HG03135 (cell line): ENCODE results near the gene SYNM.

Experiments
- ATAC-seq: cut with Tn5 transposase; IDR thresholded peaks from one replicate; pipeline ENCODE4 v1.9.1; 2021; ENCODE audit warnings: mild to moderate bottlenecking, moderate library complexity; ENCODE audit not compliant: unreplicated experiment

The SYNM gene

DNA sequence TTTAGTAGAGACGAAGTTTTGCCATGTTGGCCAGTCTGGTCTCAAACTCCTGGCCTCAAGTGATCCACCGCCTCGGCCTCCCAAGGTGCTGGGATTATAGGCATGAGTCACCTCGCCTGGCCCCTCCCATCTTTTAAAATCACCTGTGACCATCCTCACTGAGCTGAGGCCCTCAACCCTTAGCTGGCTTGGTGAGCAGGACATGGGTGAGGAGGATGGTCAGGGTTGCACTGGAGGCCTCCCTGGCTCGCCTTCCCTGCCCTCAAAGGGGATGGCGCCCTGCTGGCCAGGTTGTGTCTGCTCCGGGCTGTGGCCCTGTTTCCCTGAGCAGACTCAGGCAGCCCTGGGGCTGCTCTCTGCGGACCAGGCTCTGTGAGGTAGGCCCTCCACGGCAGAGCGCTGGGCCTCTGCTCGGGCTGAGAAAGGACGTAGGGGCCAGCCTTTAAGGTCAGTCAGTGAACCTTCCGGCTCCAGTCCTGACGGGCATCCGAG, 33.7 kb downstream of the SYNM start:
- ATAC-seq = no peak

DNA sequence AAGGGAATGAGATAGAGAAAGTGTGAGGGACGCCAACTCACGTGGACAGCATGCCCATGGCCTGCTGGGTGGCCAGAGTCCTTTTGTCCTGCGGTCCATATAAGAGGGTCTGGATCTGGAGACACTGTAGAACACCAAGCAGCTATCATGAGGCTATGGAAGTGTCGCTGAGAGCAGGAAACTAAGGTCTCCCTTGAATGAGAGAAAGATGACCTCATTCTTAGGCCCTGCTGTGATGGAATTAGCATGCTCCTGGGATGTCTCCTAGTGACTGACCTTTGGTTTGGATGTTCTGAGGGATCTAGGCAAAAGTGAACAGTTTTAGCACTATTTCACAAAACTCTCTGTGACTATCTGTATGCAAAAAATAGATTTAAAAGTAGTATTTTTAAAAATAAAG, 34.4 kb downstream of the SYNM start:
- ATAC-seq = no peak

DNA sequence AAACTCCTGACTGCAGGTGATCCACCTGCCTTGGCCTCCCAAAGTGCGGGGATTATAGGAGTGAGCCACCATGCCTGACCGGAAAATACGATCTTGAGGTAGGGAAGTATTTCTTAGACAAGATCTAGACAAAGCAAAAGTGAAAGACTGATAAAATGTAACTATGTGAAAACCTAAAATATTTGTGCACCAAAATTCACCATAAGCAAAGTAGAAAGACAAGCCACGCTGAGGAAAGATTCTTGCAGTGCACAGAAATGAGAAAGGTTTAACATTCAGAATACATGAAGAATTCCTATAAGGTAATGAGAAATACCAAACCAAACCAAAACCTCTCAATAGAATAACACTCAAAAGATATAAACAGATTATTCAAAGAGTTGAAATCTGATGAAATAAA, 35.7 kb downstream of the SYNM start:
- ATAC-seq = no peak

DNA sequence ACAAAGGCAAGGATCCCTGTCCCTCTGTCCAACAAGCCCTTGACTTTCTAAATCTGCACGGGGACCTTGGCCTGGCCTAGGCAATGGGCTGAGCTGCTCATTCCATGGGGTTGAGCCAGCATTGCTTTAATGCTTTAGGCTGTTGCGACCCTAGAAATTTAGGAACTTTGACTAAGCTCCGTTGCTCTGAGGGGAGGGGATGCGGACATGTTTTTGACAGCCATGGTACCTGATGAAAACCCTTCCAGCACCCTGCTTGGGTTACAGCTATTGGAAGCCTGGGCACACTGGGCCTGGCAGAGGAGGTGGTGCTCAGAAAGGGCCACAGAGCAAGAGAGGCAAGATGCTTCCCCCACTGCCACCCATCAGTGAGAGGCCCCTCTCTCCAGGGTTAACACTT, 37.1 kb downstream of the SYNM start:
- no peak for ATAC-seq

DNA sequence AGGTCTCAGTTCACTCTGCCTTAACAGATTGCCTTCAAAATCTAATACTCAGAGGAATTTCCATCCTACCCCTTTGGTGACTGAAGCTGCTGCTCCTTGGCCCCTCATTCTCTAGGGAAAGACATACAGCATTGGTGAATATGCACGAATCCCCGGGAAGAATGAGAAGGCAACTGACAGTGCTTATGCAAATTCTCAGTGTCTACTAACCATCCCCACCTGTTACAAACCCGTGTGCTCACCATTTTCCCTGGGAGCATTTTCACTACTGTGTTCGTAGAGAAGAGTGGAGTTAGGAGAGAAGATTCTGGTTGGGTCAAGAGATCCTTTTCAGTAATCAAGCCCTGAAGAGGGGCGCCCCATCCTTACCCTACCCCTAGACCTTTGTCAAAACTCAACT, 37.7 kb downstream of the SYNM start:
- ATAC-seq = no peak

DNA sequence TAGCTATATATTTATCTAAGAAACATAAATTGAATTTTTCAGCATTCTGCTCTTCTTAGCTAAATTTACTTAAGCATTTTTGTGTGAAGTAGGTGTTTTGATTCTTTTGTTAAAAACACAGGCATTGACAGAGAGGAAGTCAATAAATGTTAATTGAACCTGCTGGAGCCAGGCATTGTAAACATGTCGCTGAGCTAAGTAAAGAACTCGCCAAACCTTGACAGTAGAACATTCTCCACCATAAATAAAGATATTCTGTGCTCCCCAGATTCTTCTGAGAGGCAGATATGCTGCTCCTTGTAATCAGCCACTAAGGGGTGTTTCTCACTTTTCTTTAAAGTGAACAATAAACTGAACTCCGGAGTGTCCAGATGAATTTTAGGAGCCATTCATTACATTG, 38.4 kb downstream of the SYNM start:
- no peak for ATAC-seq

DNA sequence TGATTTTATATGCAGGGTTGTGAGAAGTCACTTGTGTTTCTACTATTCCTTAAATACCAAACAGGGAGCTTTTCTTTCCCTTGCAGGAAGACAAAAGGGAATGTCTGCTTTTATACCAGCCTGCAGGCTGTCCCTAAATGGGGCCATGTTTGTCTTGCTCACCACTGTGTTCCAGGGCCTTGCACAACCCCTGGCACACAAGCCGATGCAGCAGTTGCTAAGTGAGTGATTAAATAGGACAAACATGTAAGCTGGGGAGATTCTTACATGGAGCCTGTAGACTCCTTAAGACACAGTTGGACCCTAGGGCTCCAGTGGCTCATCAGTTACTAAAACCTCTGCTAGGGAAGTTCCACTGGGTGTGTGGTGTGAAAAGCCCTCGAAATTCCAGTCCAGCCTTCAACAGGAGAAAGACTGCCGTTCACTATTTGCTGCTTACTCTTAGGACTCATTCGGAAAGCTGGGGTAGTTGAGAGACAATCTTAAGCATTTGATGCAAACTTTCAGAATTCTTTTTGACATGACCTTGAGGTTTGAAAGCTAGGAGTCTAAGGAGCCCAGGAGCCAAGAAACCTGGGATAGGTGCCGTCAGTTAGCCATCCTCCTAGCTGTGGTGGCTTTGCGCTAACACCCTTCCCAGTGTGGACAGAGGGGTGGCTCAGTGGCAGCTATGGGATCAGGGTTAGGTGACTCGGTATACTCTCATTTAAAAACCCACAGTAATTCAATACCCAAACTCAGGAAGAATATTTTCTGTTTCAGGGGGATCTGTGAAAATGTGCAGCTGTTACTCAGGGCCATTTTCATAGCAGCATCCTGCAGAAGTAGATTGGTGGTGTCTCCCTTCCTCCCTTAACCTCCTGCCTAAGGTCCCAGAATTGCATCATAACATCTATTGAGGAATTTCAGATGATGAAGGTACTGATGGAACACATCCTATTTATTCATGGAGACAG, 39.1 kb downstream of the SYNM start:
- ATAC-seq = no peak

DNA sequence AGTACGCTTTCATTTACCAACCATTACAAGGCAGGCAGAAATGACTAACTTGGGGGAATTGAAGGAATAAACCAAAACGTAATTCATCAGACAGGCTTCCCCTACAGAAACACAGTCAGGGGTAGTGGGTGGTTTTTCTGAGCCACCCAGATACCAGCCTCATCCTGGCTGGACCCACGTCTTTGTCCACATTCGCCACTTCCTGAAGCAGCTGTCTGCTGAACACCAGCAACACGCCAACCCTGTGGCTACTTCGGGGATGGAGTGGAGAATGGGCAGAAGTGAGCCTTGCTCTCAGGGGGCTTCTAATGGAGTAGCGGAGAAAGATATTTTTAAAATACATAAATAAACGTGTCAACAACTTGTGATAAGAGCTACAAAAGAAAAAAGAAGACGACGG, 40.1 kb downstream of the SYNM start:
- ATAC-seq = no peak

DNA sequence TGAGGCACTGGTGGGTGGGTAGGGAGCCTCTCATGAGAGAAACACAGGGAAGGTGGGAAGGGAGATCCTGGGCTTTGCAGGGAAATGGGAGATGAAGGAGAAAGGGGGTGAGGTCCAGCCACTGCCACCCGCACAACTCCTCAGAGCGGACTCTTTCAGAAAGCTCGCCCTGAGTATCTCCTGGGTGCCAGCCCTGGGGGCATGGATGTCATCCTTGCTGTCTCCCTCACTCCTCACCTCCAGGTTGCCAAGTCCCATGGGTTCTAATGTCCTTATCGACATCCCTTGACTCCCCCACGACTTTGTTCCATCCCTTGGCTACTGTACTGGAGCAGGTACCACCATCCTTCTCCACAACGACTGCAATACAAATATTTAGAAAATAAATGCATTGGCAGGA, 40.9 kb downstream of the SYNM start:
- no peak for ATAC-seq

DNA sequence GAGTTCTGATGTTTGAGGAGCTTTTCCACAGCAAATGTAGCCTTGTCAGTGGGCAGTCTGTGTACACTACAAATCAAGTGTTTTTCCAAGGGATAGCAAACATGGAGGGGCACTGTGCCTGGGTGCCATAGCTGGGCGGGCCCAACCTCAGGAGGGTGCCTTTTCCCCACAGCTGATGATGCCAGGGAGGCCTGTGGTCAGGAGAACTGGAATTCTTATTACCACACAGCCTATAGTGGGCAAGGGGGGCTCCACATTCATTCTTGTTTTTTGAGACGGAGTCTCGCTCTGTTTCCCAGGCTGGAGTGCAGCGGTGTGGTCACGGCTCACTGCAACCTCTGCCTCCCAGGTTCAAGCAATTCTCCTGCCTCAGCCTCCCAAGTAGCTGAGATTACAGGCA, 41.8 kb downstream of the SYNM start:
- no peak for ATAC-seq

DNA sequence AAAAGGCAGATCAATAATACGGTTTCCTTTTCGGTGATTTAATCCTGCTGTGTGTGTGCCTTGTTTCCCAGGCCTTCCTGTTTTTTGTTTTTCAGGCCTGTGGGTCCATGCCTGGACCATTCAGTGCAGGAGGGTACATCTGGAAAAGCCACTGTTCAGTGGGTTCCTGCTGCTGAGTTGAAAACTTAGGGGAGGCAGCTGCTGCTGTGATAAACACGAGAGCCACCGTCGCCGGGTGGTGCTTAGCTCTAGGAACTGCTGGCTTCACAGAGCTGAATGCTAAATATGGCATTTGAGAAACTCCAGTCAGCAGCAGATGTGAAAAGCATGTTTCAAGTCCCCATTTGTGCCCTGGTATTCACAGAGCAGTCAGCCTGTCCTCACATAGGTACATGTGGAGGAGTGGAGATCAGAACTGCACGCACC, 44.0 kb downstream of the SYNM start:
- ATAC-seq = no peak

DNA sequence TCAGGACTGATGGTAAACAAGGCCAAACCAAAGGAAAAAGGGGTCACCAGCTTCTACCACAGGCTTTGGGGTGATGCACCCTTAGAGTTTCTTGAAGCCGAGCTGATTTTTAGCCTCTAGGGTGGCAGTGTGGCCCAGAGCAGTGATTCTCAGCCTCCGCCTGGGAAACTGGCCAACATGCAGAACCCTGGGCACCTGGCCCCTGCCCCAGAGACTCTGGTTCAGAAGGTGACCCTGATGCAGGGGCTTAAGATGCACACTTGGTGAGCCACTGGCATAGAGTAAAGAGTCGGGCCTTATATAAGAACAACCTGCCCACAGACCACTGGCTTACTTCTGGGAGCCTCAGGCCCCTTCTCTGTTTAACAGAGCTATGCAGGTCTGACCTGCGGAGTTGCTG, 44.5 kb downstream of the SYNM start:
- no peak for ATAC-seq

DNA sequence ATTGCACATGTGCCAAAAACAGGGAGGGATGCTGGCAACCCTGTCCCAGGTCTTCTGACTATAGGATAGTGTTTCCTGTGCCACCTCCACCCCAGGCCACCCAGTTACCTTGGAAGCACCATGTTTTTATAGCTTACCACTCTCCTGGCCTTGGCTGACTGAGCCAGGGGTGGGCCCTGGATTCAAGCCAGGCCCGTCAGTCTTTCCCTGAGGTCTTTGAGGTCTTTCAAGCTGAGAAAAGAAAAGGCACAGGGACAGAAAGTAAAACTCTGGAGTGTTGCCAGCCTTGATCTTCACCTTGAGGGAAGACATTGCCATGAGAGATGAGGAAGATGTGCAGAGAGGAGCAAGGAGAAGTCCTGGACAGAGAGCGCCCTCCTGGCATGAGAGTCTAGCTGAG, 46.3 kb downstream of the SYNM start:
- ATAC-seq = no peak

DNA sequence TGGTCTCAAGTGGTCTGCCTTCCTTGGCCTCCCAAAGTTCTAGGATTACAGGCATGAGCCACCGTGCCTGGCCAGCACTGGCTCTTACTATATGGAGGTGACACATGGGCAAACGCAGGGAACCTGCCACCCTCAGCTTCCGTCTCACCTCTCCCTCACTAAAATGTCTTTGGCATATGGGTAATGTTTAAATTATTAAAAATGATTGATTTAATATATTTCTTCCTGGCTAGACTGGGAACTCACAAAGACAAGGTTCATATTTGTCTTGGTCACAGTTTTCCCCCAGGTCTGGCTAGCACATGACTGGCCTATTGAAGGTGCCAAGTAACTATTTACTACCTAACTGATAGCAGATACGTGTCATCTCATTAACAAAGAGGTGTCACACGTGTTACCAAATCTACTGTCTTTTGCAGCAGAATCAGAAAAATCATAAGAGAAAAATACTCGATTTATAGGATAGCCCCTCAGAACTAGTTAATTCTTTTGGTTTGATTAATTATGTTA, 48.2 kb downstream of the SYNM start:
- no peak for ATAC-seq

DNA sequence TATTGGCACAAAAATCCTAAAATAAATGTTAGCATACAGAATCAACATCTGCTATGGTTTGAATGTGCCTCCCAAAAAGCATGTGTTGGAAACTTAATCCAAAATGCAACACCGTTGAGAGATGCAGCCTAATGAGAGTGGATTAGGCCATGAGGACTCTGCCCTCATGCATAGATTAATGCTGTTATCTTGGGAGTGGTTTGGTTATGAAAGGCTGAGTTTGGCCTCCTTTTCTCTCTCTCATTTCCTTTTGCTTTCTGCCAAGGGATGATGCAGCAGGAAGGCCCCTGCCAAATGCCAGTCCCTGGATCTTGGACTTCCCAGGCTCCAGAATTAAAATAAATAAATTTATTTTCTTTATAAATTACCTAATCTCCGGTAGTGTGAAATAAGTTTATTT, 49.4 kb downstream of the SYNM start:
- no peak for ATAC-seq

DNA sequence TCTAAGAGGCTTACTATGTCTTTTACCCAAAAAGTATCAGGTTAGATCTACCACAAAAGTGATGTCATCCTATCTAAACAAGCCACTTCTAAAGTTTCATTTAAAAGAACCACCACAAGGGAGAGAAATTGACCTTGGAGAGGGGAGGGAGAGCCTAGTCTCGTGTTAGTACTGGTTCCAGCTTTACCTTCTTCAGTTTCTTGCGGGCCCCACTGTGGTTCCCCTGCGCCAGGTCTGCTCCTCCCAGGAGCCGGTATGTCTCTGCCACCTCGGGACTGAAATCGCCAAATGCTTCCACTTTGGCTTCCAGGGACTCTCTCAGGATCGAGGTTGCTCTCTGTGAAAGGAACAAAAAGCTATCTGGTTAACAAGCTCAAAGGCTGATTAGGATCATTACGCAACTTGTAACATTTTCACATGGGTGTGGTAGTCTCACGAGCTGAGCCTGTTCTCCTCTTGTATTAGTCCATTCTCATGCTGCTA, 51.1 kb downstream of the SYNM start:
- no peak for ATAC-seq

DNA sequence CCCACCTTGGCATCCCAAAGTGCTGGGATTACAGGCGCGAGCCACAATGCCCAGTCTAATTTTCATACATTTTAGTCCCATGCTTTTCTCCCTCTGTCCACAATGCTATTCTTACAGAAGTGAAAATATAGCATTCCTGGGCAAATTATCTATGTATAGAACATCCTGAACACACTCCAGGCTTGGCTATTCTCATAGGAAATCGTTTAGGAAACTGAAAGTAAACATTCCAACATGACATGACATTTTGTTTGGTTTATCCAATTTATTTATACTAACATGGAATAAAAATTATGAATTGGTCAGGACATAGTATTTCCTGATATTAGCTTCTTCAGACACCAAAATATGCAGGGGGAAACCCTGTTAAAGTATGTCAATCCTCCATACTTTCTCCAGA, 52.6 kb downstream of the SYNM start:
- no peak for ATAC-seq

DNA sequence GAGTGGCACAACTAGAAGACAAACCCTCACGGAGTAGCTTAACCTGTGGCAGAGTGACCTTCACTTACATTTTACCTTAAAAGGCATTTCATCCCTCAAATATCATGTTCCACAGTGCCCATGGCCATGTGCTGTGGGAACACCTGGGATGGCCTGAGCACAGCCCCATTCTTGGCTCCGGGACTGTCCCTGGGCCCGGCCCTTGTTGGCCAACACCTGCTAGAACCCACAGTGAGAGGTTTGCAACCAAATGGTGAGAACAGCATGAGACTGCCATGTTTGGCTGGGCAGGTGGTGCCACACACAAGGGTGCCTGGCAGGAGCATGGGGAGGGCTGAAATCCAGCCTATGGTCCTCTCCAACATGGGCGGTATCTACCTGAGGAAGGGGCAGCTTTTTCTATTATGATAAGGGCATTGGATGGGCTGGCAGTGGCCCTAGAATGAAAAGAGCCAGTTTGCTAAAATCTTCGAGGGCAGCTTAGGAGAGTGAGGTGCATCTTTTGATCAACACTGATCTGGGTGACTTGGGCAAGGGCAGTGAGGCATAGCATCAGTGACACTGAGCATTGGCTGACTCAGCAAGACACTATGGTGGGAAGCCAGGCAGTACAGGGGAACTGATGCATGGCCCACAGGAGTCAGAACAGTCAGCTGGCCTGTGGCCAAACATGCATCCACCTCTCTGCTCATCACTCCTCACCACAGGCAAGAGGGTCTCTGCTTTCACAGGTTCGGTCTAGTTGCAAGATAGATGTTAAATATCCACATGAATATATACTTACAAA, 53.9 kb downstream of the SYNM start:
- ATAC-seq = no peak

DNA sequence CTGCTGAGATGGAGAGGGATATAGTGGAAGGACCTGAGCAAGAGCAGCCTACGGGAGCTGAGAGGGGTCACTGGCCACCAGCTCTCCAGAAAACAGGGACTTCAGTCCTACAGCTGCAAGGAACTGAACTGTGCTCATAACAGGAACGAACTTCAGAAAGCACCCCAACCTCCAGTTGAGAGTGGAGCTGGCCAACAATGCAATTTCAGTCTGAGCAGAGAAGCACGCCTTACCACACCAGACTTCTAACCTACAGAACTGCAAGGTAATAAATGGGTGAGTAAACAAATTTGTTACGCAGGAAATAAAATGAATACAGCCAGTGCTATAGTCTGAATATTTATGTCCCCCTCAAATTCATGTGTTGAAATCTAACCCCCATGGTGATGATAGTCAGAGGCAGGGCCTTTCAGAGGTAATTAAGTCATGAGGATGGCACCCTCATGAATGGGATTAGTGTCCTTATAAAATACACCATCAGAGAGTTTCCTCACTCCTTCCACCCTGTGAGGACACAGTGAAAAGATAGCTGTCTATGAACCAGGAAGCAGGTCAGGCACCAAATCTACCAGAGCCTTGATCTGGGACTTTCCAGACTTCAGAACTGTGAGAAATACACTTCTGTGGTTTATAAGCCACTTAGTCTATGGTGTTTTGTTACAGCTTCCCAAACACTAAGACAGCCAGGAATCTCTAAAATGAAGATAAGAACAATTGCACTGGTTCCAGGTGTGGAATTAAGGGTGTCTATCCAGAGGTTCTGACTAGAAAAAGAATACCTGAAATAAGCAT, 58.6 kb downstream of the SYNM start:
- no peak for ATAC-seq

DNA sequence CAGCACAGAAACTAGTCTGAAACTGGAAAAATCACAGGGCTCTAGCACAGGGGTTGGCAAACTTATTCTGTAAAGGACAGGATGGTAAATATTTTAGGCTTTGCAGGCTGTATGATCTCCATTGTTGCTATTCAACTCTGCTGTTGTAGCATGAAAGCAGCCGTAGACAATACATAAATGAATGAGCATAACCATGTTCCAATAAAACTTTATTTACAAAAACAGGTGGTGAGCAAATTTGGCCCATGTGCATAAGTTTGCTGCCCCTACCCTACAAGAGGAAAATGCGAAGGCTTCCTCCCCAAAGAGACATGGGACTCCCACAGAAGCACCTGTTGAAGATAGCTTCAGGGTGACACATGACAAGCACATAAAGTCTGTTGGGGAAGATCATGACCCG, 59.2 kb downstream of the SYNM start:
- ATAC-seq = no peak
